GM18873 (cell line): ENCODE measurements around the gene DUOX2.

Experiments
- ATAC-seq: cut with Tn5 transposase; IDR thresholded peaks from one replicate; pipeline ENCODE4 v1.9.1; 2021; ENCODE audit warnings: mild to moderate bottlenecking, moderate library complexity, moderate number of reproducible peaks; ENCODE audit not compliant: unreplicated experiment, low FRiP score

Gene DUOX2

DNA sequence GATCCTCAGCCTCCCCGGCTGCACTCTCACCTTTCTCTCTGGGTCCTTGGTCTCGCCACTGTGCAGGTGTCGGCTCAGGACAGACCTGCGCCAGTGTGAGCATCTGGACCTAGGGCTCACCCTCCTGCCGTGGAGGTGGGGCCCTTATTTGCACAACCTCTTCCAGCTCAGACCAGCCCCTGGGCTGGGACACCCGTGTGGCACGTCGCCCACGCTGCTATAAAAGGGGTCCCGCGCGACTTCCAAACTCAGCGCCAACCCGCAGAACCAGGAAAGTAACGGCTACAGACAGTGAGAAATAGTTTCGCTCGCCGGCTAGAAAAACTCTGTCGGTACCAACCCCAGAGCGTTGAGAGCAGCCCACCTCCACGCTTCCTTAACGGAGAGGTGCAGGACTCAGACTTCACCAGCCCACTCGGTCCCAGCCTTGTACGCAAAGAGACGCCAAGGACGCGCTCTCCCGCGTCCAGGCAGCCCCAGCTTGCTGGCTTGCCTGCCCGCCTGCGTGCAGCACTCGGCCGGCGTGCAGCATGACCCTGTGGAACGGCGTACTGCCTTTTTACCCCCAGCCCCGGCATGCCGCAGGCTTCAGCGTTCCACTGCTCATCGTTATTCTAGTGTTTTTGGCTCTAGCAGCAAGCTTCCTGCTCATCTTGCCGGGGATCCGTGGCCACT is at the start of gene DUOX2, which contains the start of gene DUOXA2:
DUOX2 (minus strand) TSS at position 97 of the 675 bp plus-strand sequence. CDS start 761 bp downstream, outside the sequence.
DUOXA2 (plus strand) TSS at position 251 of the 675 bp plus-strand sequence; CDS start at position 531, 280 bp downstream.
- no peak for ATAC-seq

DNA sequence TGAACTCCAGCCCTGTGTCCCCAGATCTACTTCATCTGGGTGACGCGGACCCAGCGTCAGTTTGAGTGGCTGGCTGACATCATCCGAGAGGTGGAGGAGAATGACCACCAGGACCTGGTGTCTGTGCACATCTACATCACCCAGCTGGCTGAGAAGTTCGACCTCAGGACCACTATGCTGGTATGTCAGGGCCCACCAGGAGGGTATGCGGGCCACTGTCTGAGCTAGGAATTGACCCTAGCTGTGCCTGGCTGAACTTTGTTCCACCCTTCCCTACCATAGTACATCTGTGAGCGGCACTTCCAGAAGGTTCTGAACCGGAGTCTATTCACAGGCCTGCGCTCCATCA is 49.5 kb upstream of the DUOX2 start:
- no peak for ATAC-seq

DNA sequence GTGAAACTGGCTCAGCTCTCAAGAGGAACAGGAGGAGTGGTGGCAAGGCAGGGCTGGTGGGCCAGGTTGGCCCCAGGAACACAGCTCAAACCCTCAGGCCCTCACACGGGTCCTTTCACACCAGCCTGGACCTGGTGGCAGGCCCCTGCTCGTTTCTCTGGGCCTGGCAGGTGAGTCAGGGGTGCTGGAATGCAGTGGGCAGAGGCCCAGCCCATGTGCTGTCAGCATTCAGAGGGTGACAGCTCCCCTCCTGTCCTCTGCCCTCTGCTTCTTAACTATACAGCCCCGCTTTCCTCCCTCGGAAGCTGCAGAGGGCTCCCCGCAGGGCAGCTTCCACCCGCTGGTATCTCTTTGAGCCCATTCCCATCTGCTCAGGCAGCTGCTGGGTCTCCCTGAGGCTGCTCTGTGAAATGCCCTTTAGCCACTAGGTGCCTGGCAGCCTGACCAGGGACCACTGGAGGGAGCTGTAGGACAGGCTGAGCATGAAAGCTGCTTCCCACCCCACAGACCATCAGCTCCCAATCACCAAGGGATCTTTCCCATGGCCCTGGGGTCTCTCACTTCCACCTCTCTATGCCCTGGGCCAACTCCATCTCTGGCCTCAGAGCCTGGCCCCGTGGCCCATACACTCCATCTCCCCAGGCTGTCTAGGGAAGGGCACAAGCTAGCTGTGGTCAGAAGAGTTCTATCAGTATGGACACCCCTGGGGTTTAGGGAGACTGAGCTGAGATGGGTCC is 49.0 kb upstream of the DUOX2 start:
- no peak for ATAC-seq

DNA sequence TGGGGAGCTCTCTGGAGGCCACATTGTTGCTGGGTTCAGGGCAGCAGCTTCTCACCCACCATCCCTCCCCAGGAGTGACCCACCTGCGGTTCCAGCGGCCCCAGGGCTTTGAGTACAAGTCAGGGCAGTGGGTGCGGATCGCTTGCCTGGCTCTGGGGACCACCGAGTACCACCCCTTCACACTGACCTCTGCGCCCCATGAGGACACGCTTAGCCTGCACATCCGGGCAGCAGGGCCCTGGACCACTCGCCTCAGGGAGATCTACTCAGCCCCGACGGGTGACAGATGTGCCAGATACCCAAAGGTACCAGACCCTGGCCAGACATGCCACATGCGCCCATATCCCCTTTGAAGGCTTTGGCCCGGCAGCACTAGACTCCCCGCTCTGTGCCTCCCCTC is 47.7 kb upstream of the DUOX2 start:
- ATAC-seq = no peak

DNA sequence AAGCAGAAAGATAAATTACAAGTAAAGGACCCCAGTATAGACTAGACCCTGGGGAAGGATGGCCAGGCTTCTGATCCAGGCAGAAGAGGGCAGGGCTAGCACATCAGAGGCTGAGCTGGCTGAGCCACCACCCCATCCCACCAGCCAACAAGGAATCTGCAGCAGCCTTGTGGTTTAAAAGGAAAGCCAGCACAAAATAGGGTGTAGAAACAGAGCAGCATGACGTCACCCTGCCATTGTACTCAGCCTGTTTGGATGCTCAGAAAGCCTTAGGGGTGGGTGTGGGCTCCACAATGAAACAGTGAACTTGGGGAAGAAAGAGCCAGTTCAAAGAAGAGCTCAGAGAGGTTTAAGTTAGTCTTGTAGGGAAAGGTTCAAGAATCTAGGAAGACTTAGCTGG is 44.0 kb upstream of the DUOX2 start:
- no peak for ATAC-seq

DNA sequence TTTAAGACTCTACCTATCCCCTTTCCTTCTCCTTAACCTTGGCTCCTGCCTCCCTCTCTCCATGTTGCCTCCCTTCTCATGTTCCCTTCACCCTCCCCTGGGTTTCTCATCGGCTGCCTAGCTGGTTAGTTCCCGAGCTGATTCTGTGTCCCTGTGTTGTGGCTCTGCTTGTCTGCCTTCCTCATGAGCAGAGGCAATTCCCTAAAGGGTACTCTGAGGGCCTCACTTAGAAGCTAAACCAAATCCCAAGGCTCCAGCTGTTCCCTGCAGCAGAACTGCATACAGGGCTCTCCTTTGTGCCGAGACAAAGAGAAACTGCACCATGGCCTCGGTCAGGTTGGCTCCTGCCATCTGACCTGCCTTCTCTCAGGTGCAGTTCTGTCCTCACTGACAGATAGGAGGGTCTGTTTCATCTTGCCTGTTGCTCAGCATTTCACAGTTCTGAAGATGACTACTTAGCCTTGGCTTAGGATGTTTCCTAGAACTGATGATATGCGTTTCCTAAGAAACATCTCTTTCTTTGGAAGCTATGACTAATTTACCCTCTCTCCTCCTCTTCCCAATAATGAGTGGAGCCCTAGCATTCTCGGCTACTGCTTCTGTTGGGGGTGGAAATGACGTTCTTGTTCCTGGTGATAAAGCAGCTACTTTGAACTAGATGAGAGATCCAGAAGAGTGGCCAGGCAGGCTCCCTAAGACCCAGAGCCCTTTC is 42.9 kb upstream of the DUOX2 start:
- no peak for ATAC-seq

DNA sequence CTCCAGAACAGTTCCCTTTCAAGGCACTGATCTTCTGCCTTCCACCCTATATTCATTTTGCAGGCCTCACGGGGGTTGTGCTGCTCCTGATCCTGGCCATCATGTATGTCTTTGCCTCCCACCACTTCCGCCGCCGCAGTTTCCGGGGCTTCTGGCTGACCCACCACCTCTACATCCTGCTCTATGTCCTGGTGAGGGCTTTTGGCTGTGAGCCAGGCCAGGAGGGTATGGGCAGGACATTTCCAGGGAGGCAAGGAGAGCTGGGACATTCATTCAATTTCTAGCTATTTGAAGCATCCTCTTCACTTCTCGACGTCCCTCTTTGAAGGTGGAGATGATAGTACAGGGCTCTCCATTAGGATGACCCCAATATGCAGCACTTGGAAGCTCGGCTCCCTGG is 41.8 kb upstream of the DUOX2 start:
- ATAC-seq = no peak

DNA sequence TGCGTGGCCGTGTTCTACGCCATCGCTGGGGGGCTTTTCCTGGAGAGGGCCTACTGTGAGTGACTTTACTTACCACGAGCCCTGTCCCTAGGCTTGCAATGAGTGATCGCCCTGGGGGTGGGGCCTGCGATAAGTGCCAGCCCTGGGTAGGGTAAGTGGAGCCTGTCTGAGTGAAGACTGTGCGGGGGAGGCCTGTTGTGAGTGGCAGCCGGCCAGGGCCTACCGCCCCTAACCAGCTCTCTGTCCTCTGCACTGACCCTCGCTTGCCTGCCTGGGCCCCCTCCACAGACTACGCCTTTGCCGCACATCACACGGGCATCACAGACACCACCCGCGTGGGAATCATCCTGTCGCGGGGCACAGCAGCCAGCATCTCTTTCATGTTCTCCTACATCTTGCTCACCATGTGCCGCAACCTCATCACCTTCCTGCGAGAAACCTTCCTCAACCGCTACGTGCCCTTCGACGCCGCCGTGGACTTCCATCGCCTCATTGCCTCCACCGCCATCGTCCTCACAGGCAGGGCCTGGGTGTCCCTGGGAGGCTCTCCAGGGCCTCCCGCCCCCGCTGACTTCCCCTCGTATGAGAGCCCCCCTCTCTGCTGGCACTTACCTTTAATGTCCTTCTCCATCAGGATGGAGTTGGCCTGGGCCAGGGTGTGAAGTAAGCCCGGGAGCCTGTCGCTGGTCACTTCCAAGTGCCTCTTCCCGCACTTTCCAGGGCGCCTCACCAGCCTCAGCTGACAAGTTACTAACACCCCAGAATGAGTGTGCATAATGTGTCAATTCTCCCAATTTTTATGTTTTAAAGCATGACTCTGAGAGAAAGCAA is 38.2 kb upstream of the DUOX2 start:
- ATAC-seq = no peak

DNA sequence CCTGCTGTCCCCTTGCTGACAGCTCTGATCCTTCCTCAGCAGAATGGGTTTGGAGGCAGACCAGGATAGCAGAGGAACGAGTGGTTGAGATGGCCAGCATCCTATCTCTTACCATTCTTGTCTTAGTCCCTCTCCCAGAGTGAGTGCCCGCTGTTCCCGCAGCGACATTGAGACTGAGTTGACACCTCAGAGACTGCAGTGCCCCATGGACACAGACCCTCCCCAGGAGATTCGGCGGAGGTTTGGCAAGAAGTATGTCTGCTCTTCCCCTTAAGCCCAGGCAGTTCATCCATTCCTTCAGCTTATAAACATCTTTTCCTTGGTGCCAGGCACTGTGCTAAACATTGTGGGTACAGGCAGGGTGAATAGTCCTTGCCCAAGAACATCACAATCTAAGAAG is 37.0 kb upstream of the DUOX2 start:
- ATAC-seq = no peak

DNA sequence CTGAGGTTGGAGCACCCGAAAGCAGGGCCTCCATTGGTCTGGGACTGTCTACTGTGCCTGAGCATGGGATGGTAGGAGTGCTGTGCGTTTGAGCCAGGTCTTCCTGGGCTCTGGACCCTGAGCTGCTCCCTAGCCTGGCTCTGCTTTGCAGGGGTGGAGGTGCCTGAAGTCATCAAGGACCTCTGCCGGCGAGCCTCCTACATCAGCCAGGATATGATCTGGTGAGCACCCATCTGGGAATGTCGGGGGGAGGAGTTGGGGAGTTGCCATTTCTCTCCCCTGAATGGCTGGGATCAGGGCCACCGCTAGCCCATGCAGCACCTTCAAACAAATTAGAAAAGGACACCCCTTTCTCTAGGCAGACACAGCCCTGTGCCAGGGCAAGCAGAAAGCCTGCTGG is 36.5 kb upstream of the DUOX2 start:
- no peak for ATAC-seq

DNA sequence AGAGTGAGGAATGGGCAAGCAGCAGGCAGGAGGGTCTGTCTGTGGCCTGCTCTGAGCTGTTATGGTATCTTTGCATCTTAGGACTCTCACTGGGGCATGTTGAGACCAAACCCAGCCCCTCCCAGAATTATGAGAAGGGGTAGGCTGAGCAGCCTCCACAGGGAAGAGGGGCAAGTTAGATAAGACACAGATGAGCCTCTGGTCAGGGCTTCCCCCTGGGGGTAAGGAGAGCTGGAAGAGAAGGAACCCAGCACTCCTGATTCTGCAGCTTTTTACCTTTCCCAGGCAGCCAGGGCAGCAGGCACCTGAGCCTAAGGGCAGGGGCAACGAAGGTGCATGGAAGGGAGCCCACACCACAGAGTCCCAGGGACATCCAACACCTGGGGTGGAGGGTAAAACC is 35.1 kb upstream of the DUOX2 start:
- no peak for ATAC-seq

DNA sequence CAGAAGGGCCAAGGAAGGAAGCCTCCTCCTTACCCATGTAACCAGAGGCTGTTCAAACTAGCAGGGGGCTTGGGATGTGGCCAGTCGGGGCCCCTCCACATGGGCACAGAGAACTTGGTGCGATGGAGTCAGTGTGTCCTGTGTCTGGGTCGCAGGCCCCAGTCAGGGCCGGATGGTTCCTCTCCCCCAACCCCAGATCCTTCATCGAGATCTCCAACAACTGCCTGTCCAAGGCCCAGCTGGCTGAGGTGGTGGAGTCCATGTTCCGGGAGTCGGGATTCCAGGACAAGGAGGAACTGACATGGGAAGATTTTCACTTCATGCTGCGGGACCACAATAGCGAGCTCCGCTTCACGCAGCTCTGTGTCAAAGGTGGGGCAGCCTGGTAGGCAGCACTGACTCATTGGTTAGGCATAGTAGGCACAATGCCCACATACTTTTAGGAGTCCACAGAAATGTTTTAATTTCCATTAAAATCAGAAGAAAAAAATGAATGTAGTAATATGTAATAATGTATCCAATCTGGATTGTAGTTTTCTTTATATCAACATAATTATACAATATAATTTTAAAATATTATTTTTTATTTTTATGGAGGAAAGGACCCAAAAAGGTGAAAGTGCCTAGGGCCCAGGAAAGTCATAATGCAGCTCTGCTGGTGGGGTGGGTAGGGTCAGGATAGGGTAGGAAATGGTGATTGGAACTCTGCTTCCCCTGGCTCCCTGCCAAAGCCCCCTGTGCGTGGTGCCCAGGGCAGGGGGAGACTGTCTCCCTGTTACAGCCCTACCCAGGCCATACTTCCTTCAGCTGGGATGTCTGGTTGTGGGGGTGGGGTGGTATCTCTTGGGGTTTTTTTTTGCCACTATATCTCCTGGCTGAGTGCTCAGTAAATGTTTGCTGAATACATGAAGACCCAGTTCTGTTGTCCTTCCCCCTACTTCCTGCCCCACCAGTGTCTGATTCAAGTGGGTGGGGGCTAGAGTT is 34.4 kb upstream of the DUOX2 start:
- ATAC-seq = no peak

DNA sequence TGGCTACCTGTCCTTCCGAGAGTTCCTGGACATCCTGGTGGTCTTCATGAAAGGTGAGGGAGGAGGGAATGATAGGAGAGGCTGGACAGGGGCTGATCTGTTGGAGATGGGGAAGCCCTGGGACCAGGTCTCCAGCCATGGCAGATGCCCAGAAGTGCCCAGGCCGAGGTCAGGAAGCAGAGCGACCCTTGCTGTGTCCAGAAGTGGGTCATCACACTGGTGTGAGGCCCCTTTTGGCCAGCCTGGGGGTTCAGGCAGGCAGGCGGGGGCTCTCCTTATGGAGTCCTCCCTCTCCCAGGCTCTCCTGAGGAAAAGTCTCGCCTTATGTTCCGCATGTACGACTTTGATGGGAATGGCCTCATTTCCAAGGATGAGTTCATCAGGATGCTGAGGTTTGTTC is 33.6 kb upstream of the DUOX2 start:
- ATAC-seq = no peak

DNA sequence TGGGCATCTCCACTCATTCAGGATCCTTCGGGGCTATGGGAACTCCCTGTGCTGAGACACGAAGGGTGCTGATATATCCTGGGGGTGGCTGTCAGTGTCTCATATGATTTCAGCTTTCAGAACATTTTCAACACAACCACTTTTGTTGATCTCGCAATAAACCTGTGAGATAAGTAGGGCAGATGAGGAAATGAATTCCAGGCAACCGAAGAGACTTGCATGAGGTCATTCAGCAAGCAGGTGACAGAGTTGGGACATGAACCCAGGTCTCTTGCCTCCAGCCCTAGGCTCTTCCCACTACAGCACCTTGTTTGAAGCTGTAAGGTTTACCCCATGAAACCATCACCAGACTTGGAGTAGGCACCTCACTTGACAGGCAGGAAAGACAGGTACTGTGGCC is 32.4 kb upstream of the DUOX2 start:
- no peak for ATAC-seq

DNA sequence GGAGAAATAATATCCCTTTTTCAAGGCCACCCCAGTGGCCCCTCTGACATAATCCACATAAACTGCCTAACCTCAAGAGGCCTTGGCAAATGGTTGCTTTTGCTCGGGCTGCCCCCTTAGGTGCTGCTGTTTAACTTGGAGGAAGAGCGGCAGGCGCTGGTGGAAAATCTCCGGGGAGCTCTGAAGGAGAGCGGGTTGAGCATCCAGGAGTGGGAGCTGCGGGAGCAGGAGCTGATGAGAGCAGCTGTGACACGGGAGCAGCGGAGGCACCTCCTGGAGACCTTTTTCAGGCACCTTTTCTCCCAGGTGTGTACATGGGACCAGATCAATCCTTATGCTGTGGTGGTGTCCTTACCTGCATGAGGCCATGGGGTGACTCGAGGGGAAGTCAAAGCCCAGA is 30.8 kb upstream of the DUOX2 start:
- no peak for ATAC-seq

DNA sequence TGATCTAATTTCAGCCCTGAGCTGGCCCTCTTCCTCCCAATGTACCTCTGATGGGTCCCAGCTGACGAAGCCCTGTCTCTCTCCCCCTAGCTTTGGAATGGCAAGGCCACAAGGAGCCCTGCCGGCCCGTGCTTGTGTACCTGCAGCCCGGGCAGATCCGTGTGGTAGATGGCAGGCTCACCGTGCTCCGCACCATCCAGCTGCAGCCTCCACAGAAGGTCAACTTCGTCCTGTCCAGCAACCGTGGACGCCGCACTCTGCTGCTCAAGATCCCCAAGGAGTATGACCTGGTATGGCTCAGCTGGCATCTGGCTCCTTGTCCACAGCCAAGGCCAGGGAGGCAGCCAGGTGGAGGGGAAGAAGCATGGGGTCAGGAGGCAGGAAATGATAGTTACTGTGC is 30.0 kb upstream of the DUOX2 start:
- ATAC-seq = no peak

DNA sequence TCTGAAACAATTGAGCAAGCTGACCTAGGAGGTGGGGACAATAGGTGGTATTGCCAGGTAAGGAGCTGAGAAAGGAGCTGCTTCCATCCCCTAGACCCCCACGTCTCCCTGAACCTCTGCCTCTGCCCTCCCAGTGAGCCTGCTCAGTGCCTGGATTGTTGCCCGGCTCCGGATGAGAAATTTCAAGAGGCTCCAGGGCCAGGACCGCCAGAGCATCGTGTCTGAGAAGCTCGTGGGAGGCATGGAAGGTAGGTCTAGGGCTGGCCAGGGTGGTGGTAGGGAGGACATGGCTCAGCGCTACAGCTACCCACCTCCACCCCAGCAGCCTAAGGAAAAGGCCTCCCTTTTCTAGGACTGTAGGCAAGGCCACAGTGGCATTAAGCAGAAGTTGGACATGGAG is 29.1 kb upstream of the DUOX2 start:
- ATAC-seq = no peak

DNA sequence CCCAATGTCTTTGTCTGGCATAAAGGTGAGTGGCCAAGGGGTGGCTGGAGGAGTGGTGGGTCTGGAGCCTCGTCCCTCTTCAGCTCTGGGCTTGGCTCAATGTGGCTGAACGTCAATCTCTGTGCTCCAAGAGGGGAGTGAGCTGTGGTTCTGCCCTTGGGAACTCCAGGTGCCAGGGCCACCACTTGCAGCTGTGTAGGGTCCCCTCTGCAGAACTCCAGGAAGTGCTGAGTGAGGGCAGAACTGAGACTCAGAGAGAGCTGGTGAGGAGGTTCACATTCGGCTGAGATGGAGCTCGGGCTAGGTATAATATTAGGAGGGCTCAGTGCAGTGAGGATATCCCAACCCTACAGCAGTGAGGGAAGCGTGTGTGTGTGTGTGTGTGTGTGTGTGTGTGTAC is 27.4 kb upstream of the DUOX2 start:
- no peak for ATAC-seq

DNA sequence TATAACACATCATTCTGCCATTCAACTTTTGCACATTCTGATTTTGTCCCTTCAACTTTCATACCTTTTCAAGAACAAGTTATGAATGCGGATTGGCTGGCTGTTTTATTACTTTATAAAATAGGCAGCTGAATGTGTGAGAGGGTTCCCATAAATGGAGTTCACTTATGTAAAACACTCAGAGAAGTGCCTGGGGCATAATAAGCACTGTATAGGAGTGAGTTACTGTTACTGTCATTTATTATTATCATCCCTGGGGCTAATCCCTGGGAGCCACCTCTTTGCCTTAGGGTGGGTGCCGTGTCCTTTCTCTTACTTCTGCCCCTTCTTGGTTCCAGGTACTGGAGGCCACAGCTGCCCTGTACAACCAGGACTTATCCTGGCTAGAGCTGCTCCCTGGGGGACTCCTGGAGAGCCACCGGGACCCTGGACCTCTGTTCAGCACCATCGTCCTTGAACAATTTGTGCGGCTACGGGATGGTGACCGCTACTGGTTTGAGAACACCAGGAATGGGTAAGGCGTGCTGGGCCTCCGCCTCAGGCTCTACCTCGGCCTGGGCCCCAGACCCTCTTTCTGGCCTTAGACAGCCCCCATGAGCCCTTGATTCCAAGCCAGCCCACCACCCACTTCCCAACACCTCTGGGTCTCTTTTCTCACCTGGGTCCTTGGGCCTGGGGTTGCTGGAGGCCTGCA is 26.7 kb upstream of the DUOX2 start:
- ATAC-seq = no peak
